NB4 (cell line): ENCODE results near the gene EFCAB6.

ENCODE experiments used
- DNase-seq: peaks from one replicate; pipeline ENCODE4 v3.0.0; 2010; ENCODE audit warnings: low read depth
- H3K4me3 ChIP-seq: one replicate; pipeline ENCODE4 v1.5.1; 2011; ENCODE audit warnings: mild to moderate bottlenecking, low read depth, low read length, moderate library complexity
- MYC ChIP-seq: IDR thresholded peaks from 2 replicates; pipeline ENCODE4 v1.6.1; 2011; ENCODE audit warnings: low read depth, low read length
- POLR2A ChIP-seq: IDR thresholded peaks from 2 replicates; pipeline ENCODE4 v1.6.1; 2011; ENCODE audit warnings: mild to moderate bottlenecking; ENCODE audit not compliant: insufficient read length; ENCODE audit errors: extremely low read depth
- TF ChIP-seq, protein P1 (sequence below): IDR thresholded peaks from 2 replicates; pipeline ENCODE4 v1.6.1; 2011; ENCODE audit warnings: low read depth, low read length
- TF ChIP-seq, protein P2 (sequence below): IDR thresholded peaks from one replicate; pipeline ENCODE4 v1.5.1; 2012; ENCODE audit warnings: low read depth, low read length

EFCAB6 gene

DNA sequence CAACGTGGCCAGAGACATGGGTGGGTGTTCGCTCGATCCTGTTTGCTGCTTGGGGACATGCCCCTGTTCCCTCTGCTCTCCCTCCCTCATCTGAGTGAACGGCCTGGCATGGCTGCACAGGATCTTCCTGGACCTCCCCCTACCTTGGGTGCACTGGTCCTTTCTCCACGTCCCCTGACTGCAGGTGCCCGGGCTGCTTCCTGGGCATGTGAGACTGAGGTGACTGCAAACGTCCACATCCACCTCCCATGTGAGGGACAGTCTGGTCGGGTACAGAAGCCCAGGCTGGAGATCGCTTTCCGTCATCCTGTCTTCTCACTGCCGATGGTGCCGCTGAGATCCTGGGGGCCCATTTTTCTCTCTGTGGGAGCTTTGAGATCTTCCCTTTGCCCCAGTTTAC lies 38.4 kb upstream of the EFCAB6 start:
- TF ChIP-seq, protein P1, sequence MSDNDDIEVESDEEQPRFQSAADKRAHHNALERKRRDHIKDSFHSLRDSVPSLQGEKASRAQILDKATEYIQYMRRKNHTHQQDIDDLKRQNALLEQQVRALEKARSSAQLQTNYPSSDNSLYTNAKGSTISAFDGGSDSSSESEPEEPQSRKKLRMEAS: no peak
- no peak for TF ChIP-seq POLR2A
- TF ChIP-seq, protein P2, sequence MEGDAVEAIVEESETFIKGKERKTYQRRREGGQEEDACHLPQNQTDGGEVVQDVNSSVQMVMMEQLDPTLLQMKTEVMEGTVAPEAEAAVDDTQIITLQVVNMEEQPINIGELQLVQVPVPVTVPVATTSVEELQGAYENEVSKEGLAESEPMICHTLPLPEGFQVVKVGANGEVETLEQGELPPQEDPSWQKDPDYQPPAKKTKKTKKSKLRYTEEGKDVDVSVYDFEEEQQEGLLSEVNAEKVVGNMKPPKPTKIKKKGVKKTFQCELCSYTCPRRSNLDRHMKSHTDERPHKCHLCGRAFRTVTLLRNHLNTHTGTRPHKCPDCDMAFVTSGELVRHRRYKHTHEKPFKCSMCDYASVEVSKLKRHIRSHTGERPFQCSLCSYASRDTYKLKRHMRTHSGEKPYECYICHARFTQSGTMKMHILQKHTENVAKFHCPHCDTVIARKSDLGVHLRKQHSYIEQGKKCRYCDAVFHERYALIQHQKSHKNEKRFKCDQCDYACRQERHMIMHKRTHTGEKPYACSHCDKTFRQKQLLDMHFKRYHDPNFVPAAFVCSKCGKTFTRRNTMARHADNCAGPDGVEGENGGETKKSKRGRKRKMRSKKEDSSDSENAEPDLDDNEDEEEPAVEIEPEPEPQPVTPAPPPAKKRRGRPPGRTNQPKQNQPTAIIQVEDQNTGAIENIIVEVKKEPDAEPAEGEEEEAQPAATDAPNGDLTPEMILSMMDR: no peak
- no peak for TF ChIP-seq MYC
- no peak for DNase-seq
- H3K4me3 ChIP-seq: no peak overlapping the region

DNA sequence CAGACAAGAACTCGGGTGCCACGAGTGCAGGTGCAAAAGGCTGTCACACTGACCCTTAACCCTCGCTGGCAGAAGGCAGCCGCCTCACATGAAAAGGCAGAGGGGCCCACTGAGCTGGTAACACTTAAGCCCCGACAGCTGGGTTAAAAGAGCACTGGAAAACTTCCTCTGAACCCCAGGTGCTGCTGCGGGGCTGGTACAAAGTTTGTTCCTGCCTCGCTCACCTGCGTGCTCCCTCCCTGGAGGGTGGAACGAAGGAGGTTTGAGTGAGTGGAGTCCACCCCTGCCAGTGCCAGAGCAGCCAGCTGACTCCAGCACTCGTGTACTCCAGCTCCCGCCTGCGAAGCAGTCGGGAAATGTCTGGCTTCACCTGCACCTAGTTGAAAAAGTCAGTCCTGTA lies 37.6 kb upstream of the EFCAB6 start:
- no peak for DNase-seq
- H3K4me3 ChIP-seq: no peak overlapping the region
- TF ChIP-seq MYC: no peak
- TF ChIP-seq POLR2A: no peak
- TF ChIP-seq, protein P1: no peak
- TF ChIP-seq, protein P2: no peak

DNA sequence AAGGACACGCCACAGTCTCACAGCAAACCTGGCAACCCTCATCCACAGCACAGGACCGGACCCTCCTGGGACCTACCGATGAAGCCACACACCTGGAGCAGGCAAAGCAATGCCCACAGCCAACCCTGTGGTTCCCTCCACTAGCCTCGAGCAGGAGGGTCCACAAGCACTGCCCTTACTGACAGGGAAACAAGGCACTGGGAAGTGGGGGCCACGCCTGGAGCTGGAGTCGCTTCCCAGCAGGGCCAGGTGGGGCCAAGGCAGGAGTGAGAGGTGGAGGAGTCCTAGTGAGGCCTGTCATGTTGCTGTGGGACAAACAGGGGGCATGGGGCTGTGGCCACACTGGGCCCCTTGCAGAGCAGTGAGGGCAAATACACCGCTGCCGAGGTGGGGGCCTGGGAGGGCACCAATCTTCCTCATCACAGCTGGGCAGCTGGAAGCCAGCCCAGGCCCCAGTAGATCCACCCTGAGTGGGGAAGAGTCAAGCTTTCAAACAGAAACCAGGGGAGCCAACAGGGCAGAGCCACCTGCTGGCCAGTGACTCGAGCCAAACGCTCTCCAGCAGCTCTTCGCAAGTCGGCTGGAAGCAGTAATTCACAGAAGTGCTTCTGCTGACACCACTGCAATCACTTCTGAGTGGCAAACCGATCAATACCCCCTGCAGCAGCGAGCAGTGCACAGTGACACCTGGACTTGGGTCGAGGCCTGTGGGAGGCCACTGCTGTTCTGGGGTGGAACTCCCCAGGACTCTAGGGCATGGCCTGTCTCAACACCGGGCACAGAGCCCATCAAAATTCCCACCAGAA lies 36.5 kb upstream of the EFCAB6 start:
- H3K4me3 ChIP-seq: no peak overlapping the region
- peak; percentile 27 for DNase-seq
- TF ChIP-seq, protein P2: peak; percentile 33
- no peak for TF ChIP-seq MYC

DNA sequence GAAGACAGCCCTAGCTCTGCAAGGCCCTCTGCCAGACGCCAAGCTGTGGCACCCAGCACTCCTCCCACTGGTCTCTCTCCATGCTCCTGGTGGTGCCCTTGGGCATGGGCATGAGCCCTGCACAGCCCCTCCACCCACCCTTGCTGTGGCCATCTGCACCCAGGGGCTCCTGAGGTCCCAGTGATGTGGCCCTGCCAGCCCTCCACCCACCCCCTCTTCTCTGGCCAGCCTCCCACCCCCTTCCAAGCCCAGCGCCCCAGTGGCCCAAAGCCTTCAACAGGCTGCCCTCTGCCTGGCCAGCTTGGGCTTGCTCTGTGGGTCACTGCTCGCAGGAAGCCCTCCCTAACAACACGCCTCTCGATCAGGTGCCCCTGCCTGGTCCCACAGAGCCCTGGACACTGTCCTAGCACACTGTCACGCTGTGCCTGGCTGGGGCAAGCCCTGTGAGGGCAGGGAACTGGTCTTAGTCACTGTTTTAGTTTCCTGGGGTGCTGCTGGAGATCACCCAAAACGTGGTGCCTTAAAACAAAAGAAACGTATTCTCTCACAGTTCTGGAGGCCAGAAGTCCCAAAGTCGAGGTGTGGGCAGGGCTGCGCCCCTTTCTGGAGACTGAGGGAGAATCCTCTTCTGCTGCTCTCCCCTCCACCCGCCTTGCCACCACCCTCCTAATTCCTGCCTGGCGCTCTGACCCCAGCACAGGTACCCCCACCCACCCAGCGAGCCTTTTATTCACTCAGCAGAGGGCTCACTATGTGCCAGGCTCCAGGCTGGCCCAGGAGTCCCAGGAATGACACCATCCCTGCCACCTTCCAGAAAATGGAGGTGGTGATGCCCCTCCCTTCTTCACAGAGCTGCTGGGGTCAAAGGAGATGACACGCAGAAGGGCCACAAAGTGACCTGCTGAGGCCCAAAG lies 35.5 kb upstream of the EFCAB6 start:
- DNase-seq: no peak
- H3K4me3 ChIP-seq: no peak overlapping the region
- TF ChIP-seq POLR2A (no peak), MYC (no peak)
- TF ChIP-seq, protein P1: no peak
- TF ChIP-seq, protein P2: no peak

DNA sequence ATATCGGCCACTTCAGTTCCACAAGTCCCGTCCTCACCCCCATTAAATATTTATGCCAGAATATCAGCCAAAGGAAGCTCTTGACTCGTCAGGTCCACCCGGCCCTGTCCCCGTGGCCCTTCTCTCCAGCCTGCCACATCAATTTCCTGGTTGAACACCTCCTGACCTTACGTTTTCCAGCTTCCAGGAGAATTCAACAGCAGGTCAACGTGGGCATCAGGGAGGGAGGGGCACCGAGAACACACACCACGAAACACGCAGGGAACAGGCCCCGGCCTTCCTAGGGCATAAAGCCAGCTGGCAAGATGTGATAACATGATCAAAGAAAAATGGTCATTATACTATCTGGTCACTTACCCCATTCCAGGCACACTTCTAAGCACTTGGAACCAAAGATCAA lies 34.9 kb upstream of the EFCAB6 start:
- H3K4me3 ChIP-seq: no peak overlapping the region
- DNase-seq: no peak
- TF ChIP-seq MYC: no peak
- no peak for TF ChIP-seq POLR2A
- TF ChIP-seq, protein P1: no peak
- TF ChIP-seq, protein P2: no peak
